HG03159 (cell line): ENCODE results near the gene PITPNM3.
"Not testable (repeated sequence)": the region's sequence is repeated elsewhere in the genome, so short reads cannot be mapped to it uniquely, and the experiment has no call there.

Experiments used
- ATAC-seq: cut with Tn5 transposase; IDR thresholded peaks from one replicate; pipeline ENCODE4 v1.9.1; 2021; ENCODE audit warnings: mild to moderate bottlenecking, moderate library complexity; ENCODE audit not compliant: unreplicated experiment

The PITPNM3 gene

GRCh38 chr17:6556121-6557039 lies at the start of gene PITPNM3:
PITPNM3 (minus strand) TSS chr17:6556555; CDS start chr17:6556406, 149 bp downstream.
- no peak for ATAC-seq

DNA sequence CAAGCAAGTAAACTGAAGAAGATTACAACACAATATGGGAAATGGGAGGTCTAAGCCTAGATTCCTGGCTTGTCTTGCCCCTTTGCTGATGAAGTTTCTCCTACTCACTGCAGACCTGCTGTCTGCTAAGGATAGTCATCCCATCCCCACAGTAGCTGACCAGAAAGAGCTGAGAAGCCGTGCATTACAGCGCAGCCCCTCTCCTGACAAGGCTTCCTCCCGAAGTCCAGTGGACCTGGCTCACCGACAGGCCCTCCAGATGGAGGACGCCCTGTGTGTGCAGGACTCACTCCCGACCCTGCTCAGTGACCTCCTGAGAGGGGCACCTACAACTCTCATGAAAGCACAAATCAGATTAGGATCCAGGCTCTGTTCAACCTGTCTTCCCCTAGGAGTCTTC lies 48.8 kb upstream of the PITPNM3 start:
- ATAC-seq: no peak

DNA sequence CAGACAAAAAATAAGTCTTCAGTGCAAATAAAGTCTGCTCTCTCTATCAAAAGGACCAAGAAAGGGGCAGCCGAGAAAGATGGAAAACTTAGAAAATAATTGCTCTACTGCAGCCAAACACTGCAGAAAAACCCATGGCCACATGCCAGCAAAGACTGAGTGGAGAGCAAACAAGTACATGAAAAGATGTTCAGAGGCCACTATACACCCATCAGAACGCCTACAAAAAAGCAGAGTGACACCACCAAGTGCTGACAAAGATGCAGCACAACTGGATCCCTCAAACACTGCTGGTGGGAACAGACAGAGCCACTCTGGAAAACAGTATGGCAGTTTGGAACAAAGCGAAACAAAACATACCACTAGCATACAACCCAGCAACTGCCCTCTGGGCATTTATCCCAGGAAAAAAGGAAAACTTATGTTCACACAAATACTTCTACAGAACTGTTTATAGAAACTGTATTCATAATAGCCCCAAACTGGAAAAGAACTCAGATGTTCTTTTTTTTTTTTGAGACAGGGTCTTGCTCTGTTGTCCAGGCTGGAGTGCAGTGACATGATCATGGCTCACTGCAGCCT lies 47.5 kb upstream of the PITPNM3 start:
- no peak for ATAC-seq

DNA sequence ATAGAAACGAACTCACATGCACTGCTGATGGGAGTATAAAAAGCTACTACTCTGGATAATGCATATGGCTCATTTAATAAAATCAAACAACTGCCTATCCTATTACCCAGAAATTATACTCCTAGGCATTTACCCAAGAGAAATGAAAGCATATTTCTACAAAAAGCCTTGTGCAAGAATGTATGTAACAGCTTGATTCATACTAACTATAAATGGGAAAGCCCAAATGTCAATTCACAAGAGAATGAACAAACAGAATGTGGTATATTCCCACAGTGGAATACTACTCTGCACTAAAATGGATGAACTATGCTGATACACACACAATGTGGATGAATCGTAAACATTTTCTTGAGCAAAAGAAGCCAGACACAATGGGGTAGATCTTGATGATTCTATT lies 45.8 kb upstream of the PITPNM3 start:
- ATAC-seq: no peak

DNA sequence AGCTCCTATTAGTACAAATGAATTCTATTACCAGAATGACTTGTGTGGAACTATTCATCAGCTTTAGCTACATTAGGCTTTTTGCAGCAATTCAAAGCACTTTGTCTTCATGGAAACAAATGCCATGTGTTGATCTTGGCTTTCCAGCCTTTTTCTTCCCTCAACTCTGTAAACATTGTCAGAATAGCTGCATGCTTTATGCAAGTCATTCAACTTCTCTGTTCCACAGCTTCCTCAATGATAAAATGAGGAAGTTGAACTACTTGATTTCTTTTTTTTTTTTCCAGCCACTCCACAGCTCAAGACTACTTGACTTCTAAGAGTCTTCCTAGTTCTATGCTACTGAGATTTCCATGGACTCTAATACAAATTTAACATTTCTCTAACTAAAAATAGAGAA lies 43.0 kb upstream of the PITPNM3 start:
- no peak for ATAC-seq

DNA sequence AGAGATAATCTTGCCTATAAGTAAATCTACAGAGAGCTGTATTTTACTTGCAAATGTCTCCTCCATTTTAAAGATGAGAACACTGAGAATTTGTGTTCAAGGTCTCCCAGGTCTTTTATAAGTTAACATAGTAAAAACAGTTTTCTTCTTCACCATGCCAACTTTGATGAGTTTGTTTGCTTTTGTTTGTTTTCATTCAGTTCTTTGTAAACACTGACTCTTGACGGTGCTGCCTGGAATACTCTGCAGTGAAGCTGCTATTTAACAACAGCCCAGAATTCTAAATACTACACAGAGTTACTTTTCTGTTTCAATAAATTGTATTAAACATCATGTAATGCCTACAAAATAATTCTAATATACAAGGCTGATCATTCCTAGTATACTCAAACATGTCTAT lies 41.4 kb upstream of the PITPNM3 start:
- ATAC-seq: no peak

DNA sequence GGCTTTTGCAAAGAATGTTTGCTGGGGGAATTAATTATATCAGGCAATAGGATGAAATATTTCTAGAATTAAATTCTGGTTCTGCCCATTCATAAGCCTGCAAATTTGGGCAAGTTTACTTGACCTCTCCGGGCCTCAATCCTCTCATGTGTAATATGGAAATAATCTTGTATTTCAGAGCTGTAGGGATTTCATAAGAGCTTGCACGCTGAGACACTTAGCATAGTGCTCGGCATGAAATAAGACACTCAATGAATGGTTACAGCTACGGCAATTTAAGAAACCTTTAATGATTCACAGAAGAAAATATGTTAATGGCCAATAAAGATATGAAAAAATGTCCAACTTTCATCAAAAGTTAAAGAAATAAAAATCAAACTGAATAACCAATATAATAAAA lies 40.6 kb upstream of the PITPNM3 start:
- no peak for ATAC-seq

- ATAC-seq: no peak
These were observed 40.2 kb upstream of the PITPNM3 start for GRCh38 chr17:6596511-6596910.

DNA sequence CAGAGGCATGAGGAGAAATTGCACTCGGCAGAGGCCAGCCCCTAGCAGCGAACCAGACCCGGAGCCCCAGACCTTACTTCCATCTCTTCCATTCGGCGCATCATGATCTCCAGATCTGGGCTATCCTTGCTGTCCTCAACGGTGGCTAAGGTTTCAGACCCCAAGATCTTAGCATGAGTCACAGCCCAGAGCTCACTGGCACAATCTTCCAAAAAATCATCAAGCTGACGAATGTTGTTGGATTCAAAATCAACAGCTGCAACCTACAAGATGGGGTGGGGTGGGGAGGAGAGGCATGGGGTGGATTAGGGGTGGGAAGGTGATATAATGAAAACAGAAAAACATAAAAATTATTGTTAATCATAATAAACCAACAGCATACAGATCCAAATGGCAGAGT lies 39.7 kb upstream of the PITPNM3 start:
- no peak for ATAC-seq

DNA sequence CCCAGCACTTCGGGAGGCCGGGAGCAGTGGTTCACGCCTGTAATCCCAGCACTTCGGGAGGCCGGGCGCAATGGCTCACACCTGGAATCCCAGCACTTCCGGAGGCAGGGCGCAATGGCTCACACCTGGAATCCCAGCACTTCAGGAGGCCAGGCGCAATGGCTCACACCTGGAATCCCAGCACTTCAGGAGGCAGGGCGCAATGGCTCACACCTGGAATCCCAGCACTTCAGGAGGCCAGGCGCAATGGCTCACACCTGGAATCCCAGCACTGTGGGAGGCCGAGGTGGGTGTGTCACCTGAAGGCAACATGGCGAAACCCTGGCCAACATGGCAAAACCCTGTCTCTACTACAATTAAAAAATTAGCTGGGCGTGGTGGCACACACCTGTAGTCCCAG lies 37.0 kb upstream of the PITPNM3 start:
- not testable (repeated sequence) for ATAC-seq

GRCh38 chr17:6592173-6592572 lies 35.8 kb upstream of the PITPNM3 start:
- no peak for ATAC-seq

DNA sequence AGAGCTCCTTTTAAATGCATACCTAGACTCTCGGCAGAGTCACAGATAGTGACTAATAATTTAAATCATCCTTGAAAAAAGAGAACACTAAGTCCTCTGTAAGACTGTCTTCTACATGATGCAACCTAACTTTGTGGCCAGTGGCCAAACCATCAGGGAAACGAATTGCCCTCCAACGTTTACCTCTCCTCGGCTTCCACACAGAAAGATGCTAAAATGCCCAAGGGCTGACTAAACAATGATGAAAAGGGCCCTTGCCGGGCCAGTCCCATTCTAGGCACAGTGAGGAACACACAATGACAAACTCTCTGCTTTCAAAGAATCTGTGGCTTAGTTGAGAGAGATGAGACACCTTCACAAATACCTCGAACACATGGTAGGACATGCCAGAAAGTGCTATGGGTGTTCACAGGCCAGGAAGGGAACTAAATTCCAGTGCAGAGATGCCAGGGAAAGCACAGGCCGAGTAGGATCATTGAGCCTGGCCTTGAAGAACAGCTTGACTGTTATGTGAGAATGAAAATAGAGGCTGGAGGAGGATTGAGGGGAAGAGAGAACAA lies 35.3 kb upstream of the PITPNM3 start:
- ATAC-seq: no peak

DNA sequence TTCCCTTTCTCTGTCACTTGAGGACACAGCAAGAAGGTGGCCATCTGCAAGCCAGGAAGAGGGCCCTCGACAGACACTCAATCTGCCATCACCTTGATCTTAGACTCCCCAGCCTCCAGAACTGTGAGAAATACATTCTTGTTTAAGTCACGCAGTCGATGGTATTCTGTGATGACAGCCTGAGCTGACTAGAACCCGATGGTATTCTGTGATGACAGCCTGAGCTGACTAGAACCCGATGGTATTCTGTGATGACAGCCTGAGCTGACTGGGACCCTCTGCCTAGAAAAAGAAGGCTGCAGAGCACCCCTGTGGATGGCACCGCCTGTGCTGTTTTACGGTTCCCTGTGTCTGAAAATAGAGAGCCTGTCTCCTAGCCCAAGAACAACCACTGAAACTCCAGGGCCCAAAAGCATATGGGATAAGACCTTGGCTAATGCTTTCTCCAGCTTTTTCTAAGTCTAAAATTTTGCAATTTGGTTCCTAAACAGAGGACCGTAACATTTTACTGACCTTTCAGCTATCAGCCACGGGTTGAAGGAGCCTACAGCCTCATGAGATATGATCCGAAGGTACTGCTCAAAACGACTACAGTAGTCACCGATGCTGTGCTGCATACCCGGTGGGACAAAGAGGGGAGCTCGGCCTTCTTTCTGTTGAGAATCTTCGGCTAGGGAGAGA lies 33.1 kb upstream of the PITPNM3 start:
- no peak for ATAC-seq

- no peak for ATAC-seq
These were observed 31.8 kb upstream of the PITPNM3 start for GRCh38 chr17:6588165-6588564.

DNA sequence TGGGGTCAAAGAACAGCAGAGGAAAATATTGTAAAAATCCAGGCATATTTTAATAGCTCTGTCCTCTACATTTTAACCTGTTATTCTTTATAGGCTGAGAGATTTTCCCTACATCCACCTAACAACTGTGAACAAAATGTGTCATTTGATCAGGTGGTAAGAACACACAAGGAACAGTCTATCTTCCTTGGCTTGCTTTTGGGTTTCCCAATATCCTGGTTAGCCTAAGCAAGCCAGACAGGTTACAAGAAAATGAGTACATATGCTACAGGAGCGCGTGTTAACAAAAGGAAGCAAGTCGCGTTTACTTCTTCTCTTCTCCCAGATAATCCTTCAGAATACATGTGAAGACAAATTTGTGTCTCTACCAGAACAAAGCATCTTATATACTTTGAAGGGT lies 31.0 kb upstream of the PITPNM3 start:
- no peak for ATAC-seq

DNA sequence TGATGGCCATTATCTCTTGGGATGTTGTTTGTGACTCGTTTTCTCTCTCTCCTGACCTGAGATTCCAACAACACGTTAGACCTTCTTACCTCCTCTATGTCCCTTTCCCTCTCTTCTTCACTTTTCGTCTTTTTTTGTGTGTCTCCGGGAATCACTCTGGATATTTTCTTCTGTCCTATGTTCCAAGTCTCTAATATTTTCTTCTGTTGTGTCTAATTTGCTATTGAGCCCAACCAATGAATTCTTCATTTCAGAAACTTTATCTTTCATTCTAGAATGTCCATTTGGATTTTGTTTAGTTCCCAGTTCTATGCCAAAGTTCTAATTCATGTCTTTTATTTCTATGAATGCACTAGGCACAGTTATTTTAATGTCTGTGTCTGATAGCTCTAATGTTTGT lies 27.1 kb upstream of the PITPNM3 start:
- ATAC-seq: no peak

- ATAC-seq: no peak
These were observed 24.3 kb upstream of the PITPNM3 start for GRCh38 chr17:6580625-6581024.

DNA sequence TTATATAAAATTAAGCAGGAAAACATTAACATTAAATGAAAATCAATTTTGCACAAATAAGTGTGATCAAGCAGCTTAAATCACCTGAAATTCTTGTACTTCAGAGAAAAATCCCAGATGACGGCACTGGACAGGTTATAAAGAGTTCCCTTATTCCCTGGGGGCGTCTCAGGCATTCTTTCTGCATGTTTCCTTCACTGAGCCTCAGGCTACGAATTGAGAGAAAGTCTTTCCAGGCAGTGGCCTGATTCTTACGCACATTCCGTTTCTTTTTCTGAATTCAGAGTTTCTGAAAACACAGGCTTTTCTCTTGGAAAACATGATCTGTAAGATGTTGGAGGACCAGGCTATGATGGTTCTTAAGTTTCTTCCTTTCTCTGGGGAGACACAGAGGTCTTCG lies 22.1 kb upstream of the PITPNM3 start:
- no peak for ATAC-seq

GRCh38 chr17:6577686-6578263 lies 21.4 kb upstream of the PITPNM3 start:
- ATAC-seq: no peak

DNA sequence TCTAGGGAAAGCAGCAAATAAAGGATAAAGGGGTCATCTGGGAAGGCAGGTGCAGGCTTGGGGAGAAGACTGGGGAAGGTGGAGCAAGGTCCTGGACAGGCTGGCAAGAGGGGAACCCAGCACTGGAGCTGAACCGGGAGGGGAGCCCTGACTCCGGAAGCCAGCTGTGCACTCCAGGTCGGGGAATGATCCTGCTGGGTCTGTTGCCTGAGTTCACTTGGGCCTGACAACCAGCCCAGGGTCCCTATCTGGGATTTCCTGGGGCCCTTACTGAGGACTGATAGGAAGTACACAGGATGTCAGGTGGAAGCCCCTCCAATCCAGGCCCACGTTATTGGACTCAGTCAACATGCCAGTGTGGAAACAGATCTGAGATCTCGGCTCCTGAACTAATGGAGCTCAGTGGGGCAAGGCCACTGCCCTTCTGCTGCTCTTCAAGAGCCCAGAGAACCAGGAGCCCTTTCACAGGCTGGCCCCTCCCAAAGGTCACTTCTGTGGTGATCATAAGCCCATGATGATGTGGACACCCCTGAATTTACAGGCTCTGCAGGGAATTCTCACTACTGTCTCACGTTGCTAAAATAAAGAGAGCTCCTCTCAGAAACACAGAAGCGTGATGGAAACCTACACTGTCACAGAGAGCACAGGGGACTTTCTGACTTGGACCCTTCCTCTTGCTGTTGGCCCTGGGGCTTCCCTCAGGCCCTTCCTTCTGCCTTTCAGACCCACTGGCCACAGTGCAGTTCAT lies 19.9 kb upstream of the PITPNM3 start:
- ATAC-seq: no peak

DNA sequence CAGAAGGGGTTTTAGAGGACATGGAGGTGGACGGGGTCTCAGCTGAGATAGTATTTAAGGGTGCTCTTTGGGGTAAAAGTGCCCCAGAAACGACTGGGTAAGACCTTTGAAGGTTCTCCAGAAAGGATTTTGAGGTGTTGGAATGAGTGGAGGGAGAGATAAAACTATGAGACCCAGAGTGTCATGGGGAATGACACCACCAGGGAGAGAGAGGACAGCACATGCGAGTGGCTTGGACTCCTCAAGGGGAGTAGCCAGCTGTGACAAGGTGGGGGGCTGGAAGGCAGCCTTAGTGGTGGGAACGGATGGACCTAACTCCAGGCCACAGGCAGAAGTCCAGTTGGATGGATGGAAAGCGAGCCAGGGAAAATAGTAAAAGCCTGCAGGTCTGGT lies 19.2 kb upstream of the PITPNM3 start:
- ATAC-seq: no peak
